ENCODE results near the gene PABPN1. TPM values are rescaled to one million over a fixed set of nuclear protein-coding genes. Genes with fewer than 3 reads are reported as not detected.

Gene PABPN1
- total and polyA plus RNA-seq, 9 of the 15 experiments (the other 6 are each of a cell fraction or from before 2014, with no cell fraction given): 32.6 to 388 (median 178) TPM

GRCh38 chr14:23302290-23303225, 18.7 kb upstream of the PABPN1 start, which contains the start of gene PPP1R3E (continued):
- TF ChIP-seq THAP12 (CRISPR knock-in tag; IDR thresholded peaks at IDR 0.05) (peak; percentile 48; the same call in 1 of the 2 replicates), NBN (IDR thresholded peaks at IDR 0.05; ENCODE audit: low read depth) (no peak), KDM4B (IDR thresholded peaks at IDR 0.05; ENCODE audit: borderline replicate concordance in 2 of 2, low read depth in 1 of 2) (no peak), ID3 (CRISPR knock-in tag; IDR thresholded peaks at IDR 0.05) (no peak), ID3 (tag; IDR thresholded peaks at IDR 0.05) (0 out of 2 replicates have a peak, but pooled peaks have one; percentile 29), RBFOX2 (IDR thresholded peaks at IDR 0.05; ENCODE audit: low read depth, low read length) (peak; percentile 75), ZNF263 (CRISPR knock-in tag; IDR thresholded peaks at IDR 0.05; ENCODE audit: borderline replicate concordance) (0 out of 2 replicates have a peak, but pooled peaks have one; percentile 36), RBM17 (IDR thresholded peaks at IDR 0.05; ENCODE audit: borderline replicate concordance, low read depth, low read length) (no peak), HOXB6 (CRISPR knock-in tag; IDR thresholded peaks at IDR 0.05; ENCODE audit: borderline replicate concordance) (no peak), NCOA1 (IDR thresholded peaks at IDR 0.05; ENCODE audit: low read depth) (no peak), SETDB1 (IDR thresholded peaks at IDR 0.05; ENCODE audit: low read length) (no peak), BCL6 (CRISPR knock-in tag; IDR thresholded peaks at IDR 0.05) (no peak), FOXK1 (CRISPR knock-in tag; IDR thresholded peaks at IDR 0.05; ENCODE audit: borderline replicate concordance) (no peak), E2F3 (CRISPR knock-in tag; IDR thresholded peaks at IDR 0.05) (peak; percentile 87), EHMT2 (IDR thresholded peaks at IDR 0.05) (no peak), MYC (IDR thresholded peaks at IDR 0.05; ENCODE audit: low read depth, low read length) (no peak; the same call in 1 of the 2 replicates), MYC (CRISPR knock-in tag; IDR thresholded peaks at IDR 0.05; ENCODE audit: borderline replicate concordance, low read depth) (no peak)

Data from K562 (cell line).